Mononuclear cell (primary cell): ENCODE measurements around the gene CYGB. TPM values are rescaled to one million over a fixed set of nuclear protein-coding genes. Genes with fewer than 3 reads are reported as not detected.
A peak's percentile ranks its signal among the peaks of the same experiment; 100 is the strongest.

Experiments
- H3K27me3 ChIP-seq: 2 replicates; pipeline ENCODE4 v1.6.0; 2011; ENCODE audit warnings: low read length, control low read depth; ENCODE audit not compliant: insufficient read depth
- H3K4me1 ChIP-seq: 2 replicates; pipeline ENCODE4 v1.5.1; 2011; ENCODE audit warnings: mild to moderate bottlenecking, low read length, control low read depth; ENCODE audit not compliant: insufficient read depth
- H3K4me3 ChIP-seq: 2 replicates; pipeline ENCODE4 v1.5.1; 2011; ENCODE audit warnings: mild to moderate bottlenecking, low read length, moderate library complexity
- H3K9me3 ChIP-seq: 2 replicates; pipeline ENCODE4 v1.5.1; 2011; ENCODE audit warnings: low read depth, mild to moderate bottlenecking, control low read depth, low read length
- total RNA-seq: library from RNA; depleted of rRNA; stranded (reverse); fragments of >200 nt; gene quantifications from one replicate; pipeline ENCODE4 v1.2.3, GENCODE V29; 2012

Gene CYGB
- total RNA-seq = 0.21 TPM

- no peak within 1 kb of the TSS for H3K4me3 ChIP-seq
Measured at GRCh38 chr17:76537578-76538280, at the start of gene CYGB. Gene CYGB, minus strand, starts transcription at chr17:76537709. Its CDS starts 167 bp downstream, at chr17:76537542.

GRCh38 chr17:76586741-76587487 lies 49.4 kb upstream of the CYGB start:
- H3K4me1 ChIP-seq = peaks cover 23% of the 10 kb centered on the region
- no peak overlapping the region for H3K4me3 ChIP-seq
- H3K27me3 ChIP-seq = peaks cover 28% of the 10 kb centered on the region
- no peaks in the 10 kb centered on the region for H3K9me3 ChIP-seq

More at GRCh38 chr17:76537578-76538280, at the start of gene CYGB:
- peaks cover 17% of the 10 kb centered on the region for H3K4me1 ChIP-seq
- no peaks in the 10 kb centered on the region for H3K9me3 ChIP-seq
- peaks cover 32% of the 10 kb centered on the region for H3K27me3 ChIP-seq

DNA sequence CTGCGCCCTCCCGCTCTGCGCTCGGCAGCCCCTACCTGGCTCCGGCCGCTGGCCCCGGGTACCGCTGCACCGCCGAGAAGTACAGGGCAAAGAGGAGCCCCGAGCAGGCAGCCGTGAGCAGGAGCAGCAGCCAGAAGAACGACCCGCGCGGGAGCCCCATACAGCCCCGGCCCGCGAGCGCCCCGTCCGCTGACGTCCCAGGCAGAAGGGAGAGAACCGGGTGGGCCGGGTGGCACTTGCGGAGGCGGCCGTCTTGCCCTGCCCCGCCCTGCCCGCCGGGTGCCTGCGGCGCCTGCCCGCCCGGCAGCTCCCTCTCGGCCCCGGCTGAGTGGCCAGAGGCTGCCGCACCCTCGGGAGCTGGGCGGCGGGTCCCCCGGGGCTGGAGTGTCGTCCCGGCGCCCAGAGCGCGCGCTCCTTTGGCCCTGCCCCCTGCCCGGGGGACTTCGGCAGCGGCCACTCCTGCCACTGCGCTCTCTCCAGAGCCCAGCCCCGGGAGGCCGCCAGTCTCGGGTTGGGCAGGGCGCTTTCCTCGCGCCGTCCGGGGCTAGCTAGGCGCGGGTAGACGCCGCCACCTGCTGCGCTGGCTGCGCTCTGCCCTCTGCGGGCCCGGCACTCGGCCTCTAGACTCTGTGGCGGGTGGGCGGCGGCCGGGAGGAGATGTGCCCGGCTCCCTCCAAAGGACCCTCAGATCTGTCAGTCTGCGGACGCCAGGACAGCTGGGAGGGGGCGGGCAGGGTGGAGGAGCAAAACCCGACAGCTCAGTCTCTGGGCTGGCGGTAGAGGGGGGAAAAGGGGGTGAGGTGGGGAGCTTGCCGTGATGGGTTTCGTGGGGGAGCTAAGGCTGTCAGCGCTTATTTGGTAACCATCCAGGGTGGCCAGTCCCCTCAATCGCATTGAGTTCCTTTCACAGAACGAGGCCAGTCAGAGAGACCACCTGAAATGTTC lies 48.4 kb upstream of the CYGB start, which contains the start of gene ST6GALNAC2:
TSS of gene ST6GALNAC2 (minus strand) at position 212 of the 945 bp plus-strand sequence. CDS start at position 160, 52 bp downstream.
- Histone ChIP-seq H3K9me3 (no peaks in the 10 kb centered on the region), H3K27me3 (peaks cover 28% of the 10 kb centered on the region), H3K4me1 (peaks cover 23% of the 10 kb centered on the region), H3K4me3 (peak within 1 kb of the TSS; percentile 48)

- H3K9me3 ChIP-seq = no peaks in the 10 kb centered on the region
- peaks cover 23% of the 10 kb centered on the region for H3K4me1 ChIP-seq
- peak overlapping the region; percentile 48 for H3K4me3 ChIP-seq
- H3K27me3 ChIP-seq = peaks cover 28% of the 10 kb centered on the region
Measured at GRCh38 chr17:76585033-76585648, 47.6 kb upstream of the CYGB start.

DNA sequence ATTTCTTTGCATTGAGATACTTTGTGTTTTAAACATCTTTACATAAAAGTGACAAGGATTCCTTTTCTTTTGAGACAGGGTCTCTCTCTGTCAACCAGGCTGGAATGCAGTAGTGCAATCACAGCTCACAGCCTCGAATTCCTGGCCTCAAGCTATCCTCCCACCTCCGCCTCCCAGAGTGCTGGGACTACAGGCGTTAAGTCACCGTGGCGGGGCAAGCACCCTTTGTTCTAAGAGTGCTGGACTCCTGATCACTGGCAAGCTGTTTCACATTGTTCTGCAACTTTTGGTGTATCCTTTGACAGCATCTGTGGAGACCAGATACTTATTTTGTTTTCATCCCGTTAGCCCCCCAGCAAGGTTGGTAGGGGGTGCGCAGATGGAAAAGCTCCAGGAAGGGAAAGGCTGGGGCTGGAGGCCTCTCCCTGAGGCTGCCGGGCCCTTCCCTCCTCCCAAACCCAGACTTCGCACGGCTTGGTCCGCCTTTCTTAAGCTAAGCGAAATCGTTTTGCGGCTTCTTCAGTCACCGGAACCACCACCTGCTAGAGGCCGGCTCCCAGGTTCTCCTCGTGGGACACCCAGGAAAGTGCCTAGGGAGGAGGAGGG lies 47.0 kb upstream of the CYGB start:
- H3K9me3 ChIP-seq = no peaks in the 10 kb centered on the region
- H3K4me1 ChIP-seq = peaks cover 26% of the 10 kb centered on the region
- H3K4me3 ChIP-seq = peak overlapping the region; percentile 48
- H3K27me3 ChIP-seq = peaks cover 28% of the 10 kb centered on the region

DNA sequence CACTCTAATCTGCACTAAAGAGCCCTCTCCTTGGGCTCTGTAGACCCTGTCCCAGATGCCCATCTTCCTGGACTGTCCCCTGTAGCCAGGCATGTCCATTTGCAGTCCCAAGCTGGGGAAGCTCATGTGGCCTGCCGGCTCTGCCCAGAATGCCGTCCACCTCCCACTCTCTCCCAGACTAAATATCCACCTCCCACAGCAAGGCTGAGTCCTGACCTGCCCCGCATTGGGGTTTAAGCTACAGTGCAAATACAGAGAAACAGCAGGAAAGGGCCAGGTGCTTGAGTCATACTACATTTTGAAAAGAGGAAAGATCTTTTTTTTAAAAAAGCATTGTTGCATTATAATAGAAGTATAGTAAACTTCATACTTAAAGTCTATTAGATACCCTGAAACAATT lies 45.2 kb upstream of the CYGB start:
- Histone ChIP-seq H3K4me3 (no peak overlapping the region), H3K27me3 (peaks cover 17% of the 10 kb centered on the region), H3K4me1 (peaks cover 31% of the 10 kb centered on the region), H3K9me3 (no peaks in the 10 kb centered on the region)

GRCh38 chr17:76581515-76581914 lies 44.0 kb upstream of the CYGB start:
- Histone ChIP-seq H3K4me1 (peaks cover 27% of the 10 kb centered on the region), H3K9me3 (no peaks in the 10 kb centered on the region), H3K27me3 (peaks cover 9% of the 10 kb centered on the region), H3K4me3 (no peak overlapping the region)

GRCh38 chr17:76579281-76579680 lies 41.8 kb upstream of the CYGB start:
- Histone ChIP-seq H3K9me3 (no peaks in the 10 kb centered on the region), H3K4me1 (peaks cover 7% of the 10 kb centered on the region), H3K4me3 (no peak overlapping the region), H3K27me3 (peaks cover 2% of the 10 kb centered on the region)

DNA sequence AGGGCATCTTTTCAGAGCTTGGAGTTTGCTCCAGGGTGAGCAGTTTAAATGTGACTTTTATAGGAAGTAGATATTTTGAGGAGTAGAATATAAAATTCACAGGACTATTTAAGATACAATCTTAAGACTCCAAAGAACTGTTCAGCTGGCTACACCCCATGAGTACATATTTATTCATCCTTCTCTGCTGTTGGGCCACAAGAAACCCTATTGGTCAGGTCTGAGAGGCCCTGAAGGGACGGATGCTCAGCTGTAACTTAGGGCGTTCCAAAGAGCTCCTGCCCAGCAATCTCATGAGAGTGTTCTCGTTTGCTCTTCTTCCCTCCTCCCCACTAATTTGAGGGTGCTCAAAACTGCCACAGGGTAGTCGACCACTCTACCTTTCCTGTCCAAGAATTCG lies 40.9 kb upstream of the CYGB start:
- H3K4me1 ChIP-seq = peaks cover 7% of the 10 kb centered on the region
- no peak overlapping the region for H3K4me3 ChIP-seq
- no peaks in the 10 kb centered on the region for H3K27me3 ChIP-seq
- no peaks in the 10 kb centered on the region for H3K9me3 ChIP-seq

- Histone ChIP-seq H3K27me3 (no peaks in the 10 kb centered on the region), H3K4me1 (peaks cover 7% of the 10 kb centered on the region), H3K4me3 (no peak overlapping the region), H3K9me3 (no peaks in the 10 kb centered on the region)
Measured at GRCh38 chr17:76577876-76578275, 40.4 kb upstream of the CYGB start.

- no peak overlapping the region for H3K4me3 ChIP-seq
- H3K9me3 ChIP-seq = no peaks in the 10 kb centered on the region
- no peaks in the 10 kb centered on the region for H3K27me3 ChIP-seq
- H3K4me1 ChIP-seq = peaks cover 7% of the 10 kb centered on the region
Measured at GRCh38 chr17:76576189-76576588, 38.7 kb upstream of the CYGB start.

DNA sequence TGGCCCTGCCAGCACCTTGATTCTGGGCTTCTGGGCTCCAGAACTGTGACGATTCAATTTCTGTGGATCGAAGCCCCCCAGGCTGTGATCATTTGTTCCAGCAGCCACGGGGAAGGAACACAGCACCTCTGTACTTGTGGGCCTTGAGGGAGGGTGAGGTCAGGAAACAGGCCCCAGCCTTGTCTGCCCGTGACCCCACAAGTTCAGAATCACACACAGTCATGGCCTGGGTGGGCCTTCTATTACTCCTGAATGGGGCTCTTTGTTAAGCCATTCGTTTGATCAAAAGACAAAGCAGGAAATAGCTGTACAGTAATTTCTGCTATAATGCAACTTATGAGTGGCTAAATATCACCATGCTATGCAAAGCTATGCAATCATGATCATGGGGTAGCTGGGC lies 38.1 kb upstream of the CYGB start:
- peaks cover 7% of the 10 kb centered on the region for H3K4me1 ChIP-seq
- H3K9me3 ChIP-seq = no peaks in the 10 kb centered on the region
- no peak overlapping the region for H3K4me3 ChIP-seq
- H3K27me3 ChIP-seq = no peaks in the 10 kb centered on the region

GRCh38 chr17:76574166-76574565 lies 36.7 kb upstream of the CYGB start:
- no peaks in the 10 kb centered on the region for H3K9me3 ChIP-seq
- H3K4me3 ChIP-seq = no peak overlapping the region
- H3K27me3 ChIP-seq = no peaks in the 10 kb centered on the region
- H3K4me1 ChIP-seq = peaks cover 2% of the 10 kb centered on the region

DNA sequence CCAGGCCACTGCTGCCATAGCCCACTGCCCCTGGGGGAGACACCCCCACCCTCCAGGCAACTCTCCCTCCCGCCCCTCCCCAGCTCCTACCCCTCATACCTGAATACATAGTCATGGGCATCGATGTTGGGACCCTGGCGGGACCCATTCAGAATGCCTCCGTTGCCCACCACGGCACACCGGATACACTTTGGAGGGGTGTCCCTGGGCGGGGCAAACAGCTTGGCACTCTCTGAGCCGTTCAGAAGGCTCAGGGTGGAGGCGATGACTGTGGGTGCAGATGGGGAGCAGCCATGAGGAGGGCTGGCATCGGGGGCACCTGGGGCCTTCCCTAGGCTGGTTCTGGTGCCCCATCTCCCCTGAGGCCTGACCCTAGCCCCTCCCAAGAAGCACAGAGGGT lies 35.6 kb upstream of the CYGB start:
- H3K4me3 ChIP-seq = no peak overlapping the region
- peaks cover 7% of the 10 kb centered on the region for H3K4me1 ChIP-seq
- no peaks in the 10 kb centered on the region for H3K27me3 ChIP-seq
- H3K9me3 ChIP-seq = no peaks in the 10 kb centered on the region
